DMS153 treated with DMSO at 0.1 percent for 48 hours (cell line): ENCODE results near the gene FRMPD4.

Experiments used
- DNase-seq: peaks from one replicate; lab custom pipeline; 2025; ENCODE audit not compliant: unreplicated experiment; lab: John Stamatoyannopoulos, UW

FRMPD4 gene

DNA sequence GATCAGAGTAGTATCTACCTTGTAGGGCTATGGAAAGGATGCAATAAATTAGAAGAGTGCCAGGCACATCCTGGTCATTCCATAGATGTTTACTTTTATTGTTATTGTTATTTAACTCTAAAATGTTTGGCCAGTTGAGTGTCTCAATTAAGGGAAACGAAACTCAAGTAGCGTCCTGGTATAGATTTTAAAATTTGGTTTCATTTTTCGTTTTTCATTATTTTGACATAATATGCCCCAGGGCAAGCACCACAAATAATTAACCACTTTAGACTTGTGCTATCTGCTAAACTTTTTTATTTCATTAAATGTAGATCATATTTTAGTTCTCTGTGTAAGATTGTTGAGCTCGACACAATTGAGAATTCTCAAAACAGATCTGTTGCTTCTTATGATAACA, 473.2 kb downstream of the FRMPD4 start:
- DNase-seq: no peak

DNA sequence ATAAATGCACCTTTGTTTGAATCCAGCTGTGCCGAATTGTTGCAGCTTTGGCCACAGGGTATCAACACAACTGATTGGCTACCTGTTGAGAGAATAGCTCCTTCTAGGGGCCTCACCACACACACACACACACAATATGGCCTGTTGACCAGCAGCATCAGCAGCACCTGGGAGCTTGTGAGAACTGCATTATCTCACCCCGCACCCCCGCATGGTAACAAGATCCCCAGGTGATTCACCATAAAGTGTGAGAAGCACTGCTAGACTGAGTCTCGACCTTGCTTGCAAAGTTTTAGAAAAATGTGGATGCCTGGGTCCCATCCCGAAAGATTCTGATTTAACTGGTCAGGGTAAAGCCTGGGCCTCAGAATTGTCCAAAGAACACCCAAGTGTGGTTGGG, 476.0 kb downstream of the FRMPD4 start:
- no peak for DNase-seq

DNA sequence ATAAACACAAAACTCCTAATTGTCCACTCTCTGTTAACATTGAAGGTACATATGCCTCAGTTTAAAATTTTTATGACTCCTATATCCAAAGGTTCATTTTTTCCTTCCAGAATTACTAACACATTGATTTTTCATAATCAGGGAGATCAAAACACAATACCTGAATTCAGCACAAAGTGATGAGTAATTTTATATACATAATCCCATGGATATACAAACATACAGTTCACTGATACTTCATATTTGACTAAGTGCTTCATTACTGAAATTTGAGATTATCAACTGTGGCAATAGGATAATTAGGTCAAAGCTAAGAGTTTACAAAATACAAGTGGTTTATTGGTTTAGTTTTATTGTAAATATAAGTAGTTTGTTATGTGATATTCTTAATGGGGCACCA, 476.8 kb downstream of the FRMPD4 start:
- no peak for DNase-seq

DNA sequence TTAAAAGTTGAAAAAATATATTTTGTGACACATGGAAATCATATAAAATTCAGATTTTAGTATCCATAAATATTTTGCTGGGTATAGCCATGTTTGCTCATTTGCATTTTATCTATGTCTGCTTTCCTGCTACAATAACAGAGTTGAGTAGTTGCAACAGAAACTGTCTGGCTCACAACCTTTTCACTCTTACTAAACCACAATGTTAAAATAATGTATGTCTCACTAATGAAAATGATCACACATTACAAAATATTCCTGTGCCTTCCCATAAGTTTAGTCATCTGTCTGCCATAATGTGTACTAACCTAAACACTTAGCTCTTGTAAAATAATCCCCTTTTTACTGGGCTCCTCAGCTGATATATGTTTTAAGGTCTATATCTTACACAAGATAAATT, 479.0 kb downstream of the FRMPD4 start:
- no peak for DNase-seq

DNA sequence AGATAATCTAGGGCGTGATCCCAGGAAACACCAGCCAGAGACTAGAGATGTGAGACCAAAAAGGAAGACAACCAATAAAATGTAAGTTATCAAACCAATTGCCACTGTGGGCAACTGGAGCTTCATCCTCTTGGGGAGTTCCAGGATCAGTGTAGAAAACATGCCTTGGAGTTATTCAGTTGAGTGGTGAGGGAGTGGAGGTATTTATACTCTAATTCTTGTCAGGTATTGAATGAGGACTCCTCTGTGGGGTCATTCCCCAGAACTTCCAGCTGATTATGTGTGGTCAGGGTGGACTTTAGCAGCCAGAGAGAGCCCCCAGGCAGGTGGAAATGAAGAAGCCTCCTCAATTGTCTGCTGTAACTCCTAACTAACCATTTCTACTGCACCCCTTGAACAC, 509.0 kb downstream of the FRMPD4 start:
- DNase-seq: no peak

DNA sequence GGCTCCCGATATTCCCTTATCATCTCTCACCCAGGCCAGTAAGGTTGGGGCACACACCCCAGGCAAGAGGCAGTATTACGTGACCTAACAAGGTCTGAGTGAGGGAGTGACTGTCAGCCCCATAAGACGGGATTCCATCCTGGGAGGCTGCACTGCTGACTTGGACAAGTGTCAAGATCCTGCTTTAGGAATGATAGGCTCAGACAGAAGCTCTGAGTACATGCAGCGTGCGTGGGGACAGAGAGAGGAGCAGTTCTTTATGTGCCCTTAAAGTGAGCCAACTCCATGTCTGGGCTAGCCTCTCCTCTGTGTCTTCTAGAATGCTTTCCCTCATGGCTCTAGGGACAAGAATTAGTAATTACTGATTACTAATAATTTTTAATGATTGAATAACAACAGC, 510.7 kb downstream of the FRMPD4 start:
- no peak for DNase-seq

DNA sequence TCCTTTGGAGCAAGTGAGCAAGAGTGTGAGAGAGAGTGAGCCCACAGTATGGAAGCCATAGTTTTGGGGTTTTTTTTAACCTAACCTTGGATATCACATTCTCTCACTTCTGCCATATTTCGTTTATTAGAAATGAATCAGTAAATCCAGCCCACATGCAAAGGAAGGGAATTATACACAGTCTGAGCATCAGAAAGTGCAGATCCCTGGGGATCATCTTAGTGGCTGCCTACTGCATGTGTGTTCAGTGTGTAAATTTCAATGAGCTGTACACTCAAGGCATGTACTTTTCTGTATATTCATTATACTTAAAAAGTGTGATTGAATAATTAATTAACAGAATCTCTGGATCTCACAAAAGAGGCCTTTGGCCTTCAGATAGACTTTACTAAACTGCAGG, 519.2 kb downstream of the FRMPD4 start:
- DNase-seq: no peak

DNA sequence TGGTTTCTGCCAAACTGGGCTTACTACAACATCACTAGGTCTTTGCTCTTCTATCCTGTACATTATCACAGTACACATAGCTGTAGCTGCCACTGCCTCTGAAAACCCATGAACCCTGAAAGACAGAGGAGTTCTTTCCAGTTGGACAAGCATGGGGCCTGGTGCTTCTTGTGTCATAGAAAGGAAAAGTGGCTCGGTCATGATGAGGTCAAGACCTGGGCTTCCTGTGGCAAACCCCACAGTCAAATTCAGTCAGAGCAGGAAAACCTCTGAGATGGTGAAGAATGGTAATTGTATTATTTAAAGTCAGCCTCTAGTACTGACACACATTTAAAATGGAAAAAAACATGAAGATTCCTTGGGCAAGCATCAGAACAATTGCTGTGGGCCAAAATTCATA, 519.6 kb downstream of the FRMPD4 start:
- DNase-seq: no peak

DNA sequence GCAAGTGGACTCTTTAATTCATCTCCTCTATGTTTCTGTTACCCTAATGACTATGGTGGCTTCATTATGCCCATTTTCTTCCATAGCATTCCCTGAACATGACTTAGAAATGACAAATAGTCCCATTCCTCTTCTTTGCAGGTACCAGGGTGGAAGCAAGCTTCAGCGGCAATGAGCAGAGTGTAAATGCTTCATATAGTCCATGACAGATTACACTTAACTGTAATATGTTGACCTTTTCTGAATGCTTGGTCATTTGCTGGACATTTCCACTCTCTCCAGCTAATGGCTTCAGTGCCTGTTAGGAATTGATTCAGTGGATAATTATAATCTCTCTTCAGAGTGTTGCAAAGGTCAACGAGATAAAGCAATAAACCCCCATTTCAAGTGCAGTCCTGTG, 523.2 kb downstream of the FRMPD4 start:
- DNase-seq: no peak

DNA sequence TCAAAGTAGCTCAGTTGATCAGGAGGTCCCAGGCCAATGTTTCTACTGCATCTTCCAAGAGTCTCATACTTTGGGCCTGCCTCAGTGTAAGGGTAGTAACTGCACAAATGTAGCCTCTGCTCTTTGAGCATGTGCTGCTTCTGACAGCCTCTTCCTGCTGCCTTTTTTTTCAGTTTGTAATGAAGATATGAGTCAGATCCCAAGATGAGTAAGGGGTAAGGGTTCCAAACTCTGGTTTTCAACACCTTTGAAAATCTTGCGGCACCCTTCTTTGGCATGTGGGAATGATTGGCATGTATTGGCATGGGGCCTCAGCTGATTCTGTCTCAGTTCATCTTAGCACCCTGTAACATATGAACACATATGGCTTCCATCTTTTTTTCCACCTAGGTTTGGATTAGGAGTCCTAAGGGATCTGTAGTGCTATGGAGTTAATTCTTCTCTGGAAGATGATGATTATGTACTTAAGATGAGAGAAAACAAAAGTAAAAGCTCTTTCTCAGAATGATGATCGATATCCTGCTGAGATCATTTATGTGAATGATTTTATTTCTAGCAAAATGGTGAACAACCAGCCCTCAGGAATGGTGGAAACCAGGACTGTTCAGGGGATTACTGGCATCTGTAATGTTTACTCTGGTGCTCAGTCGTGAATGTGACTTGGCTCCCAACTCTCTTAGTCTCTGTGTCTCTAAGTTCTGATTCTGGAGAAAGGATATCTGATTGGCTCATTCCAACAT, 534.3 kb downstream of the FRMPD4 start:
- DNase-seq: no peak

DNA sequence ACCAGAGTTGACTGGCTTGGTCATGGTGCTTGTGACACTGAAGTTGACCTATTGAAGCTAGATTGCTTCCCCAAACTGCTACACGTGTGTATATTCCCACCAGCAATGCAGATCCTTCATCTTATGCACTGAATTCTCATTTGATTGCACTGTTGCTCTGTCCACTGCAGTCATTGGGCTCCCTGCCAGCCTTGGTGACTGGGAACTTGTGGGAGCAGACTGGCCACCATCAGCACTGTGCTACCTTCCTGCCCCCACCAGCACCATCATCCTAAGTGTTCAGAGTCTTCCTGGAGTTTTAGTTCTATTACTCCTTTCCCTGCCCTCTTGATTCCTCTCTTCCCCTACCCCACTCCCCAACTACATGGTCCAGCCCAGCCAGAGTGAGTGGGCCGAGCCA, 535.2 kb downstream of the FRMPD4 start:
- DNase-seq: no peak

DNA sequence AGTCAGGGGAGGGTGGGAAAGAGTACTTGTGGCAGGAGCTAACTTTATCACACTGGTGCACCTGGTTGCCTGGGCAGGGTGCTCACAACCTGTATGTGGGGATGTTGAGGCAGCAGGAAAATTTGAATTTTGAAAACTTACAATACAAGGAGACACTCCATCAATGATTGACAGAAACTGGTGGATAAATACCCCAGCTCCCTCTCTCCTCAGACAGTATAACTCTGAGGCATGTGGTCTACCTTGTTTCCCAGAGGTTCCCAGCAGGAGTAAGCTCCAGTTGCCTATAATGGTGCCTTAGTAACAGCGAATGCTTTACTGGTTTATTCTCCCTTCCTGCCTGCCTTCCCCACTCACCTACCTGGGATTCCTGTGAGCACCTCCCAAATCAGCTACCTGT, 541.2 kb downstream of the FRMPD4 start:
- no peak for DNase-seq

DNA sequence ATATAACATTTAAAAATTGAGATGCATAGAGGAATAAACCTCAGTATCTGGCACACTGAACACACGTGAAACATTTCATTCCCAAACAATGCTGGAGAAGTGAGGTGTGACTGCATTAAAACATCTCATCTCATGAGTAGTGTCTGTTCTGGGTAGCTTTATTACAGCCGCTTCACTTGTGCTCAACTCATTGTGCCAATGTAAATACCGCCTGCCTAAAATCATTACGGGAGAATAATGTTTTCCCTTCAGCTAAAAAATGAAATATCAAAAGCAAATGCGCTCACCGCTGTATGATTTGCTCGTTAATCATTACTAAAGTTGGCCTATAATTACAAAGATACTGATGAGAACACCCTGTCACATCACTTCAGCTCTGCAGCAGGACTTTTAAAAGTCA, 542.8 kb downstream of the FRMPD4 start:
- no peak for DNase-seq

DNA sequence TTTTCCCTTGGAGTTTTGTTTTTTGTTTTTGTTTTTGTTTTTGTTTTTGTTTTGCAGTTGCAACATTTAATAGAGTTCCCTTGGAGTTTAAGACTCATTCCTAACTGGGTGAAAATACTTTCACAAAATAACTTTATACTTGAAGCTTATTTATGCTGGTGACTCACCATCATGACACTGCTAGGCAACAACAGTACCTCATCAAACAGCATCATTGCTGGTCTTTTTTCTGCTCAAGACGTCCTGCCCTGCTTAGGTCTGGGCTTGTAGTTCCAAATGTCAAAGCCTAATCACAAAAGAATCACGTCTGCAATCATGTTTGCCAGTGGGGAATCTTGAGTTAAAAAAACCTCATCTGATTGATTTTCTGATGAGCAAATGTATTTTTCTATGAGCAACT, 547.3 kb downstream of the FRMPD4 start:
- no peak for DNase-seq

DNA sequence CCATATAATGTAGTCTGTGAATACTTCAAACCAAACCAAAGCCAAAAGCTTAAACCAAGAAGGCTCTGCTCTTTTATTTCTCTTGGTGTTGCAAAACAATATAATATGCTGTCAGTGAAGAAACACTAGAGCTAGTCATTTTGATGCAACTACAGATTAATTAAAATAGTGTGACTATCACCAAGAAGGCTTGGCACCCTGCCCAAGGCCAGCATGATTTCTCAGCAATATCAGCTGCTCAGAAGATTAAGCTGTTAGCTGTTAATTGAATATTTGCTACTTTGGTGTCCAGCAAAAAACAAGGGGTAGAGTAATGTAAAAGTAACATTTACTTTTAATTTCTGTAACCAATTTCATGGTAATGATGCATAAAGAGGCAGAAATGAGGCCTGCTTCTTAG, 548.1 kb downstream of the FRMPD4 start:
- no peak for DNase-seq

DNA sequence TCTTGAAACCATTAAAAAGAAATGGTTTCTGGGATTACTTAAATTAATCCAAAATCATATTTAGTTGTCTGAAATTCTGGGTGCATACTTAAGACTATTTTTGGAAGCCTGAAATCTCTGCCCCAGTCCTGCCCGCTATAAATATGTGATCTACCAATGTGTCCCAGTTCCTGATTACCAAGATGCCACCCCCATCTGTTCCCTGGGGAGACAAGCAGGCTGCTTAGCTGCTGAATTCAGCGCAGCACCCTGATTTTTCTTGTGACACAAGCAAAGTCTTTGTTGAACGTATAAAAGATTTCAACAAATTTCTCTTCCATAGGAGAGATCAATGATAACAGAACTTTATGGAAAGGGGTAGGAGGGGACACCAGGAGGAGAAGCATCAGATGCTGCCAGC, 552.4 kb downstream of the FRMPD4 start:
- no peak for DNase-seq

DNA sequence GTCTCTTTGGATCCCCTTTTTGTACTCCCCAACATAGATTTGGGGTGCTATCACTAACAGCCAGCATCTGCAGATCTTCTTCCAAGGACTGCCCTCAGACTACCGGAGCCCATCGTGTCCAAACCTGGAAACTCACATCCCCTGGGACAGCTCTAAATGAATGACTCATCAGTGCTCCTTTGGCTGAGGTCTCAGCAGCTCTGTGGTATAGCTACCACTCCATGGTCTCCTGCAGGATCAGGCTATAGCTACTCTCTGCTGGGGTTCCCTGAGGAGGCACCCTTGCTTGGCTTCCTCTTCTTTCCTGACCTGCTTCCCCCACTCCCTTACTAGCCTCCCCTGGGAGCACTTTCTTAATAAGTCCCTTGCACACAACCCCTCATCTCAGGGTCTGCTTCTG, 555.5 kb downstream of the FRMPD4 start:
- DNase-seq: no peak

DNA sequence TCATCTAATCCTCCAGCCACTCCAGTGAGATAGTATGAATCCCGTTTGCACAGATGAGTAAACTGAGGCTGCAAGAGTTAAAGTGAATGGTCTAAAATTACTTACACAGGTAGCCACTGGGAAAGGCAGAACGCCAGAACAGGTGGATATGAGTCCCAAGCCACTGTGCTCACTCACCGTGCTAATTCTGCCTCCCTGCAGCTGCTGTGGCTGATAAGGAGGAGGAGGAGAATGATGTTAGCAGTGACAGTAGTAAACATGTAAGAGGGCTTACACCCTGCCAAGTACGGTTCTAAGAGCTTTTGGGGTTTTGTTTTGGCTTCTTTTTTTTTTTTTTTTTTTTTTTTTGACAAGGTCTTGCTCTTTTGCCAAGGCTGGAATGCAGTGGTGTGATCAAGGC, 562.5 kb downstream of the FRMPD4 start:
- no peak for DNase-seq

DNA sequence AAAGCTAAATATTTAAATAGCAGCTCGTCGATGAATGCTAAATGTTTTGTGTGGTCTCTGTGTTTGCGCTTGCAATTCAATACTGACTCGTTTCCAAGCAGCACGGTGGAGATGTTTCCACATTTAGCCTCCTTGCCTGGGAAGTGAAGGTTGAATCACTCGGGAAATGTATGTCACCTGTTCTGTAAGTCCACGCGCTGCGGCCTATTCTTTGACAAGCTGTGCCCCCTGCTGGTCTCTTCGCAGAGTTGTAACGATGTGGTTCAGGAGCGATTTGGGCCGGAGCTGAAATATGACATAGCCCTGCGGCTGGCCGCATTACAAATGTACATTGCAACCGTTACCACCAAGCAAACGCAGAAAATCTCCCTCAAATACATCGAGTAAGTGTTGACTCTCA, 563.4 kb downstream of the FRMPD4 start:
- DNase-seq: peak; percentile 37

DNA sequence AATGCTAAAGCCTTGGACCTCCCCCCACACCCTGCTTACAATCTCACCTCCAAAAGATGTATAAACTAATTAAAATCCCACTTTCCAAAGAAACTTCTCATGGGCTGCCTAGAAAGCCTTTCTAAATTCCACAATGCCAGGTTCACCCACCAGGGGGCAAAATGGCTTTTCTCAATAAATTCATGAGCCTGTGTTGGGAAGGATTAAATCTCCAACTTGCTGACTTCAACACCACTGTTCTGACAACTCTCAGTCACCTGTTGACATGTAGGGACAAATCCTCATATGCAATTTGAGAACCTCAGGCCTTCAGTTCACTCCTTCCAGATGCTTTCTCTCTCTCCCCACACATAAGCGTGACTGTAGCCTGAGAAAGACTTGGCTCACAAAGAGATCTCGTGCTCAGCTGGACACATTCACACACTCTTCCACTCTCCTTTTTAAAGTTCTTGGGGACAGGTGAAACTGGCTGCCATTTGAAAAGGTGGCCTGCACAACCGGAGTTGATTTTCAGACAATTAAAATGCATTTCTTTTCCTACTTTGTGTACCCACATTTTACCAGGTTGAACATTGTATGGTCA, 564.3 kb downstream of the FRMPD4 start:
- DNase-seq: peak; percentile 3

DNA sequence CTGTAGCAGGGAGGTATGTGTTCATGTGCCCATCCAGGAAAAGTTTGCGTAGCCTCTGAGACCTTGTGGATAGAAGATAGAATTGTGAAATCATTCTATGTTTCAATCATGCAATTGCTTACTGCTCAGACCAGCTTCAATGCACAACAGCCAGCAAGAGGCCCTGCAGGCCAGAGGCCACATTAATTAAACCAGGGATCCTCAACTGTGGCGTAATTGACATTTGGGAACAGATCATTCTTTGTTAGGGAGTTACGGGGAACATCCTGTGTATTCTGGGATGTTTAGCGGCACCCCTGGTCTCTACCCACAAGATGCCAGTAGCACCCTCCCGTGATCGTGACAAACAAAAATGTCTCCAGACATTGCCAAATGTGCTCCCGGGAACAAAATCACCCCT, 566.4 kb downstream of the FRMPD4 start:
- DNase-seq: no peak

DNA sequence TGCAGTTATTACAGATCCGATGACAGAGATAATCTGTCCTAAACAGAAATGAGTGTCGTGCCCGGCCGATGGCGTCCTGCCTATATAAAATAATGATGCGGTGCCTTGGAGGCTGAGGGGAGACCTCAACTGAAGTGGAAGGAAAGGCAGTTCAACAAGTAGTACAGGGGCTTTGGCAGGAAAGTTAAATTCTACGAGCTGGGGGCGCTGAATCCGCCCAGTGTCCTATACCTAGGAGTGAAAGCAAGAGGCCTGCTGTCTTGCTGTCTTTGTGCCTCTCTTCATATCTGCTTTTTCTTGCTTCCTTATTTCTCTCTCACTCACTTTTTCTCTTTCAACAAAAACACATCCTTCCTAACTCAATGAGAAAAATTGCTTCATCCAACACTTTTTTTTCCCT, 570.8 kb downstream of the FRMPD4 start:
- no peak for DNase-seq

DNA sequence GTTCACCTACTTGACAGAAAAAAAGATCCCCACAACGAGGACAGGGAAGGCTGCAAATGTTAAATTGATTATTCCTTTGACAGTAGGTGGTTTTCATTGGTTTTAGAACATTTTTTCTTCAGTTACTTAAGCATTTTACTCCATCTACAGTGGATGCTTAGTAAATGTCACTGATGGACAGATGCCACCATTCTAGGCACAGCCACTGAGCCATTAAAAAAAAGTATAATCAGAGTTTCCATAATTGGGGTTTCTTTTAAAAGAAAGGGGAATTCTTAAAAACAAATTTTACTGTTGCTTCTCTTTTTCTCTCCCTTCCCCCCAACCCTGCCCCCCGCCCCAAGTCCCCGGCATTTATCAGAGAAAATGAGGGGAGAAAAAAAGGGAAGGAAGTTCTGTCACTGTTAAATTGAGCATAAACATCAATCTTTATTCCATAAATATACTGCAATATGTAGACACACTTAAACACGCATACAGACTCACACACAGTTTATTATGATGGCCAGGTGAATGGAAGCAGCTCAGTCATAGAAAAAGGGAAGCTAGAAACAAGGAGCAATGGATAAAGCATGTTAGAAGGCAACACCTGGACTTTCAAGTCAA, 573.3 kb downstream of the FRMPD4 start:
- no peak for DNase-seq
